Mesothelial cell of epicardium (in vitro differentiated cells): ENCODE measurements around the gene ADGRD1. TPM values are rescaled to one million over a fixed set of nuclear protein-coding genes. Genes with fewer than 3 reads are reported as not detected.
"Not testable (repeated sequence)": the region's sequence is repeated elsewhere in the genome, so short reads cannot be mapped to it uniquely, and the experiment has no call there.

Experiments
- DNase-seq, 2 experiments: peaks; one replicate each; pipeline ENCODE4 v3.0.0; 2021; ENCODE audit warnings: low spot score in 2 of 2; ENCODE audit not compliant: unreplicated experiment in 2 of 2
- H3K27ac Mint-ChIP-seq: 2 replicates; pipeline ENCODE4 v1.8.0; 2021; ENCODE audit warnings: mixed read lengths
- H3K27me3 Mint-ChIP-seq: 2 replicates; pipeline ENCODE4 v1.8.0; 2021; ENCODE audit warnings: low read depth, mixed read lengths
- H3K36me3 Mint-ChIP-seq: 2 replicates; pipeline ENCODE4 v1.8.0; 2021; ENCODE audit warnings: mixed read lengths
- H3K4me1 Mint-ChIP-seq: 2 replicates; pipeline ENCODE4 v1.8.0; 2021; ENCODE audit warnings: mixed read lengths
- H3K4me3 Mint-ChIP-seq: 2 replicates; pipeline ENCODE4 v1.8.0; 2021; ENCODE audit warnings: mild to moderate bottlenecking, moderate library complexity, mixed read lengths
- H3K9me3 Mint-ChIP-seq: 2 replicates; pipeline ENCODE4 v1.8.0; 2021; ENCODE audit warnings: mixed read lengths
- CTCF ChIP-seq: fragments of 200-600 bp; sonication (generic); IDR thresholded peaks from one replicate; pipeline ENCODE4 v1.5.0; 2021; ENCODE audit warnings: antibody characterized with exemption; ENCODE audit not compliant: unreplicated experiment
- total RNA-seq: library from RNA; stranded (reverse); gene quantifications from 3 replicates; pipeline ENCODE4 v1.2.1, GENCODE V29; 2021

The ADGRD1 gene
- total RNA-seq, 1 donor from 2014 or later = 7.2 TPM

- H3K27ac Mint-ChIP-seq = no peak overlapping the region
- peaks cover 38% of the 10 kb centered on the region for H3K27me3 Mint-ChIP-seq
- no peak for TF ChIP-seq CTCF
- DNase-seq = no peak
- peaks cover 17% of the 10 kb centered on the region for H3K9me3 Mint-ChIP-seq
- no peak overlapping the region for H3K4me3 Mint-ChIP-seq
- peaks cover 8% of the 10 kb centered on the region for H3K4me1 Mint-ChIP-seq
- H3K36me3 Mint-ChIP-seq = no peaks in the 10 kb centered on the region
Measured at GRCh38 chr12:130933269-130933995, 20.3 kb upstream of the ADGRD1 start.

- Mint-ChIP-seq H3K9me3 (peaks cover 23% of the 10 kb centered on the region), H3K36me3 (no peaks in the 10 kb centered on the region), H3K27ac (no peak overlapping the region), H3K4me1 (peaks cover 5% of the 10 kb centered on the region), H3K4me3 (no peak overlapping the region), H3K27me3 (peaks cover 36% of the 10 kb centered on the region)
- TF ChIP-seq CTCF = no peak
- no peak for DNase-seq
Measured at GRCh38 chr12:130934753-130935152, 19.0 kb upstream of the ADGRD1 start.

GRCh38 chr12:130936561-130936960 lies 17.1 kb upstream of the ADGRD1 start:
- Mint-ChIP-seq H3K9me3 (peaks cover 31% of the 10 kb centered on the region), H3K27ac (no peak overlapping the region), H3K27me3 (peaks cover 30% of the 10 kb centered on the region), H3K4me3 (no peak overlapping the region), H3K36me3 (no peaks in the 10 kb centered on the region), H3K4me1 (peaks cover 5% of the 10 kb centered on the region)
- no peak for TF ChIP-seq CTCF
- DNase-seq = no peak

GRCh38 chr12:130937063-130937462 lies 16.6 kb upstream of the ADGRD1 start:
- no peak for DNase-seq
- H3K27me3 Mint-ChIP-seq = peaks cover 28% of the 10 kb centered on the region
- H3K4me1 Mint-ChIP-seq = peaks cover 5% of the 10 kb centered on the region
- no peaks in the 10 kb centered on the region for H3K36me3 Mint-ChIP-seq
- peaks cover 31% of the 10 kb centered on the region for H3K9me3 Mint-ChIP-seq
- H3K27ac Mint-ChIP-seq = no peak overlapping the region
- no peak overlapping the region for H3K4me3 Mint-ChIP-seq
- no peak for TF ChIP-seq CTCF

- not testable (repeated sequence) for H3K27ac Mint-ChIP-seq
Measured at GRCh38 chr12:130937546-130937945, 16.2 kb upstream of the ADGRD1 start.

GRCh38 chr12:130938186-130938585 lies 15.5 kb upstream of the ADGRD1 start:
- DNase-seq = no peak
- no peak for TF ChIP-seq CTCF
- no peak overlapping the region for H3K4me3 Mint-ChIP-seq
- no peak overlapping the region for H3K27ac Mint-ChIP-seq
- no peaks in the 10 kb centered on the region for H3K4me1 Mint-ChIP-seq
- peaks cover 23% of the 10 kb centered on the region for H3K27me3 Mint-ChIP-seq
- H3K9me3 Mint-ChIP-seq = peaks cover 31% of the 10 kb centered on the region
- H3K36me3 Mint-ChIP-seq = no peaks in the 10 kb centered on the region

More at GRCh38 chr12:130937546-130937945, 16.2 kb upstream of the ADGRD1 start:
- H3K4me1 Mint-ChIP-seq, H3K36me3 Mint-ChIP-seq, DNase-seq, H3K4me3 Mint-ChIP-seq: not testable (repeated sequence)
- peaks cover 25% of the 10 kb centered on the region for H3K27me3 Mint-ChIP-seq
- H3K9me3 Mint-ChIP-seq = peaks cover 31% of the 10 kb centered on the region
